Hepatocyte (in vitro differentiated cells): Measurements from ENCODE around the gene NFIA.
"Not testable (repeated sequence)": the region's sequence is repeated elsewhere in the genome, so short reads cannot be mapped to it uniquely, and the experiment has no call there.

ENCODE experiments used
- CTCF ChIP-seq: fragments of 200-600 bp; sonication (generic); IDR thresholded peaks from 2 replicates; pipeline ENCODE4 v1.5.1; 2016; ENCODE audit warnings: antibody characterized with exemption, mild to moderate bottlenecking; ENCODE audit not compliant: poor library complexity
- EZH2 ChIP-seq: fragments of 200-600 bp; sonication (generic); IDR thresholded peaks from 2 replicates; pipeline ENCODE4 v1.6.1; 2016; ENCODE audit warnings: antibody characterized with exemption, mild to moderate bottlenecking, borderline replicate concordance

- TF ChIP-seq CTCF, EZH2: not testable (repeated sequence)
Measured at GRCh38 chr1:61061601-61062000, 20.8 kb upstream of the NFIA start.
